Cardiac fibroblast (primary cell): Measurements from ENCODE around the gene SCT.
A peak's percentile ranks its signal among the peaks of the same experiment; 100 is the strongest.

Experiments
- DNase-seq, 2 donors: peaks; one replicate each; pipeline versions ENCODE4 v3.0.0 to v3.0.0-alpha.2; 2010; ENCODE audit warnings: low read depth in 2 of 2
- H3K4me3 ChIP-seq, 2 donors: replicated peaks in 1 of 2; 1 replicate in 1 of 2; 2 replicates in 1 of 2; pipeline ENCODE4 v1.5.1; 2011; ENCODE audit warnings: low read depth in 2 of 2, low read length in 2 of 2, mild to moderate bottlenecking in 2 of 2, moderate library complexity in 1 of 2
- TF ChIP-seq, protein P1 (sequence below): IDR thresholded peaks from one replicate; pipeline ENCODE4 v1.5.1; 2011; ENCODE audit warnings: low read depth, mild to moderate bottlenecking, low read length, inconsistent platforms

Gene SCT

GRCh38 chr11:593347-593746, 33.6 kb downstream of the SCT start:
- H3K4me3 ChIP-seq: no peak overlapping the region
- no peak for DNase-seq
- TF ChIP-seq, protein P1, sequence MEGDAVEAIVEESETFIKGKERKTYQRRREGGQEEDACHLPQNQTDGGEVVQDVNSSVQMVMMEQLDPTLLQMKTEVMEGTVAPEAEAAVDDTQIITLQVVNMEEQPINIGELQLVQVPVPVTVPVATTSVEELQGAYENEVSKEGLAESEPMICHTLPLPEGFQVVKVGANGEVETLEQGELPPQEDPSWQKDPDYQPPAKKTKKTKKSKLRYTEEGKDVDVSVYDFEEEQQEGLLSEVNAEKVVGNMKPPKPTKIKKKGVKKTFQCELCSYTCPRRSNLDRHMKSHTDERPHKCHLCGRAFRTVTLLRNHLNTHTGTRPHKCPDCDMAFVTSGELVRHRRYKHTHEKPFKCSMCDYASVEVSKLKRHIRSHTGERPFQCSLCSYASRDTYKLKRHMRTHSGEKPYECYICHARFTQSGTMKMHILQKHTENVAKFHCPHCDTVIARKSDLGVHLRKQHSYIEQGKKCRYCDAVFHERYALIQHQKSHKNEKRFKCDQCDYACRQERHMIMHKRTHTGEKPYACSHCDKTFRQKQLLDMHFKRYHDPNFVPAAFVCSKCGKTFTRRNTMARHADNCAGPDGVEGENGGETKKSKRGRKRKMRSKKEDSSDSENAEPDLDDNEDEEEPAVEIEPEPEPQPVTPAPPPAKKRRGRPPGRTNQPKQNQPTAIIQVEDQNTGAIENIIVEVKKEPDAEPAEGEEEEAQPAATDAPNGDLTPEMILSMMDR: no peak

DNA sequence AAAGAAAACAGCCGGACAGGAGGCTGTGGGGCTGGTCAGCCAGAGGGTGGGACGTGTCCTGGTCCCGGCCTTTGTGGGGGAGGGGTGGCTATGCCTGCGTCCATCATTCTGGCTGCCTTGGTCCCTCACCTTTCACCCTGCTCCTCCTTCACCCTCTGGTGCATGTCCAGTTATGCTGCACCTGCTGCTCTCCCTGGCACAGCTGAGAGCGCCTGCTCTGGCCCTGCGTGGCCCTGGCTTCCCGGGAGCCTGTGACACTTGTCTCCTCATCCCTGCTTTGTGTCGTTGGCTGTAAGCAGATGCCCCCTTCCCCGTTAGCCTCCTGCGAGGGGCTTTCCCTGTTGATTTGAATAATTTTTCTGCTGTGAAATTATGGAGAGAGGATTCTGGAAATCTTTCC, 34.1 kb downstream of the SCT start:
- DNase-seq: no peak
- TF ChIP-seq, protein P1: no peak
- H3K4me3 ChIP-seq: no peak overlapping the region

DNA sequence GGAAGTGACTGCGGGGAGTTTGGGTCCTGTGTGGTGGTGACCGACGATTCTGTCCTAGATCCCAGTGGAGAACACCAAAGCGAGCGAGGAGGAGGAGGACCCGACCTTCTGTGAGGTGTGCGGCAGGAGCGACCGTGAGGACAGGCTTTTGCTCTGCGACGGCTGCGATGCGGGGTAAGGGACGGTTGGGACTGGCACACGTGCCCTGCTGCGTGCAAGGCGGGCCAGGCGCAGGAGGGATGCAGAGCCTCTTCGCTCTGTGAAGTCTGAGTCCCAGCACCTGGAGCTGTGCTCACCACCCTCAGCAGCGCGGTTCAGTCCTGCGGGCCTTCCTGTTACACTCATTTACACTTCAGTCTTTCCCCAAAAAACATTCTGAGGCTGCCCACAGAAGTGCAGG, 34.5 kb downstream of the SCT start:
- no peak overlapping the region for H3K4me3 ChIP-seq
- TF ChIP-seq, protein P1: no peak

DNA sequence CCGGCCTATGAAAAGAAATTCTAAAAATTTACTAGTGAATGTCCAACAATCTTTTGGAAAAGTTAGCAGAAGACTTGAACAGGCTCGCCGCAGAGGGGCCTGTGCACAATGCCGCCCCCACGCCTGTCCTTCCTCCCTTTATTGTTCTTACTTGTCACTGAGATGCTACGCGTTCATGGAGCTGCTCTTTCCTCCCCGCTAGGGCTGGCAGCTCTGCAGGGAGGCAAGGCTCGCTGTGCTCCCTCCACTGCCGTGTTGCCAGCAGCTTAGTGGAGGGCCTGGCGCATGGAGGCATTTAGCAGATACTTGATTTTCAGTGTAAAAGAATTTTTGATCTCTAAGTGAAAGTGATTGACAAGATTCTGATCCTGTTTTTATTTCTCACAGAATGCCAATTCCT, 36.0 kb downstream of the SCT start:
- TF ChIP-seq, protein P1: no peak
- H3K4me3 ChIP-seq: no peak overlapping the region

More for the DNA sequence above, 34.5 kb downstream of the SCT start:
- no peak for DNase-seq

GRCh38 chr11:589798-590197, 37.2 kb downstream of the SCT start:
- H3K4me3 ChIP-seq: no peak overlapping the region
- DNase-seq: no peak

More for the DNA sequence above, 36.0 kb downstream of the SCT start:
- DNase-seq: no peak

GRCh38 chr11:587978-588380, 39.0 kb downstream of the SCT start:
- TF ChIP-seq, protein P1: no peak
- no peak overlapping the region for H3K4me3 ChIP-seq
- DNase-seq: peak; percentile 66 to 86

More at GRCh38 chr11:589798-590197, 37.2 kb downstream of the SCT start:
- TF ChIP-seq, protein P1: no peak

GRCh38 chr11:587546-587945, 39.4 kb downstream of the SCT start:
- no peak for DNase-seq
- no peak overlapping the region for H3K4me3 ChIP-seq
- TF ChIP-seq, protein P1: no peak
